HepG2 (cell line): ENCODE data around the gene MAPK6.
"Not testable (repeated sequence)": the region's sequence is repeated elsewhere in the genome, so short reads cannot be mapped to it uniquely, and the experiment has no call there.

Experiments used
- FOSL1 ChIP-seq: sonication (generic); formaldehyde crosslinking; IDR thresholded peaks from 2 replicates; pipeline ENCODE4 v1.9.0; 2021; ENCODE audit warnings: missing genetic modification reagents, borderline replicate concordance
- PRDM15 ChIP-seq: sonication (generic); formaldehyde crosslinking; IDR thresholded peaks from 2 replicates; pipeline ENCODE4 v1.4.0; 2020; ENCODE audit warnings: missing genetic modification reagents
- TP53 ChIP-seq: sonication (generic); formaldehyde crosslinking; conservative IDR thresholded peaks from 2 replicates; pipeline ENCODE4 v1.4.0; 2020; ENCODE audit warnings: missing genetic modification reagents
- USF2 ChIP-seq, 2 experiments: sonication (generic) in 1 of 2; formaldehyde crosslinking in 1 of 2; IDR thresholded peaks; 2 replicates each; pipeline versions ENCODE4 v1.5.1 to v1.6.1; 2011 to 2020; ENCODE audit warnings: borderline replicate concordance in 1 of 2, low read depth in 1 of 2, low read length in 1 of 2, mild to moderate bottlenecking in 1 of 2, missing genetic modification reagents in 1 of 2, moderate library complexity in 1 of 2
- ZNF274 ChIP-seq: sonication (generic); formaldehyde crosslinking; IDR thresholded peaks from 2 replicates; pipeline ENCODE4 v1.5.1; 2020; ENCODE audit warnings: mild to moderate bottlenecking, missing genetic modification reagents
- ZNF644 ChIP-seq: IDR thresholded peaks from 2 replicates; pipeline ENCODE4 v1.6.1; 2016; ENCODE audit warnings: low read depth

- not testable (repeated sequence) for TF ChIP-seq FOSL1 (CRISPR knock-in tag); PRDM15 (CRISPR knock-in tag); ZNF644 (CRISPR knock-in tag); TP53; USF2 (IDR thresholded peaks at IDR 0.05; ENCODE audit: low read depth, low read length); USF2 (CRISPR knock-in tag; IDR thresholded peaks at IDR 0.05; ENCODE audit: borderline replicate concordance); ZNF274 (CRISPR knock-in tag)
Measured at GRCh38 chr15:52003089-52003488, 15.9 kb upstream of the MAPK6 start.
